Endothelial cell of umbilical vein (primary cell): ENCODE measurements around the gene LIMA1. TPM values are rescaled to one million over a fixed set of nuclear protein-coding genes. Genes with fewer than 3 reads are reported as not detected.

Source experiments
- BruUV-seq: library from RNA; stranded (reverse); fragments of 400-500 nt; replicated peaks from 2 replicates; lab custom pipeline; 2021; lab: Mats Ljungman, UMichigan
- CTCF ChIA-PET: fragments of 300-600, 350-600 bp; sonication (Branson Sonifier 250); formaldehyde crosslinking; loops from one replicate; lab custom pipeline; 2021; ENCODE audit warnings: antibody characterized with exemption, inconsistent platforms; lab: Charles Lee
- POLR2A ChIA-PET: fragments of 300-600, 350-600 bp; sonication (Branson Sonifier 250); formaldehyde crosslinking; loops from one replicate; lab custom pipeline; 2021; ENCODE audit warnings: antibody characterized with exemption, inconsistent platforms; lab: Charles Lee
- DNase-seq: peaks from one replicate; pipeline ENCODE4 v3.0.0-alpha.2; 2011; ENCODE audit warnings: low read depth, low spot score
- FAIRE-seq: peaks from 2 replicates; lab custom pipeline; 2011; peaks lifted over from hg19 to GRCh38; lab: Jason Lieb, UNC
- H2AFZ ChIP-seq: 2 replicates; pipeline ENCODE4 v1.6.0; 2012; ENCODE audit warnings: low read depth, low read length, control low read depth, inconsistent platforms
- H3K27ac ChIP-seq: 2 replicates; pipeline ENCODE4 v1.5.1; 2011; ENCODE audit warnings: low read depth, mild to moderate bottlenecking, control low read depth, low read length, moderate library complexity; ENCODE audit not compliant: insufficient read depth
- H3K27me3 ChIP-seq, 2 experiments: 2 replicates each; pipeline versions ENCODE4 v1.6.0 to v1.6.1; 2011; ENCODE audit warnings: low read length in 2 of 2, mixed read lengths in 1 of 2; ENCODE audit not compliant: control insufficient read depth in 2 of 2, insufficient read depth in 2 of 2
- H3K36me3 ChIP-seq, 2 experiments: 2 replicates in 1 of 2; 3 replicates in 1 of 2; pipeline ENCODE4 v1.5.1; 2011; ENCODE audit warnings: low read length in 2 of 2, mild to moderate bottlenecking in 1 of 2, moderate library complexity in 1 of 2; ENCODE audit not compliant: control insufficient read depth in 2 of 2, insufficient read depth in 2 of 2; ENCODE audit errors: extremely low read depth in 1 of 2
- H3K4me1 ChIP-seq: 3 replicates; pipeline ENCODE4 v1.5.1; 2011; ENCODE audit warnings: mild to moderate bottlenecking, low read length; ENCODE audit not compliant: control insufficient read depth, insufficient read depth; ENCODE audit errors: extremely low read depth
- H3K4me2 ChIP-seq: 2 replicates; pipeline ENCODE4 v1.6.1; 2011; ENCODE audit warnings: low read length, control low read depth, mixed read lengths; ENCODE audit not compliant: insufficient read depth
- H3K4me3 ChIP-seq, 3 experiments: fragments of 200-600 bp in 1 of 3; sonication (generic), shearing (Covaris generic) in 1 of 3; replicated peaks in 1 of 3; 2 replicates each; pipeline ENCODE4 v1.5.1; 2011 to 2016; ENCODE audit warnings: control low read depth in 3 of 3, low read length in 3 of 3, mild to moderate bottlenecking in 2 of 3, inconsistent platforms in 1 of 3, low read depth in 1 of 3, moderate library complexity in 1 of 3; ENCODE audit not compliant: insufficient read depth in 1 of 3
- H3K79me2 ChIP-seq: 2 replicates; pipeline ENCODE4 v1.6.0; 2012; ENCODE audit warnings: low read length, inconsistent platforms; ENCODE audit not compliant: control insufficient read depth, insufficient read depth
- H3K9ac ChIP-seq: replicated peaks from 2 replicates; pipeline ENCODE3; 2011; ENCODE audit warnings: low read length, control low read depth; ENCODE audit not compliant: insufficient read depth; ENCODE audit errors: extremely low read depth
- H3K9me1 ChIP-seq: replicated peaks from 3 replicates; pipeline ENCODE4 v1.6.0; 2011; ENCODE audit warnings: mild to moderate bottlenecking, low read length; ENCODE audit not compliant: control insufficient read depth, insufficient read depth; ENCODE audit errors: extremely low read depth
- H3K9me3 ChIP-seq: replicated peaks from 2 replicates; pipeline ENCODE4 v1.5.1; 2012; ENCODE audit warnings: low read length, inconsistent platforms; ENCODE audit not compliant: control insufficient read depth, insufficient read depth
- H4K20me1 ChIP-seq: replicated peaks from 2 replicates; pipeline ENCODE3; 2011; ENCODE audit warnings: mild to moderate bottlenecking, low read length; ENCODE audit not compliant: control insufficient read depth, insufficient read depth; ENCODE audit errors: extremely low read depth
- EZH2 ChIP-seq: IDR thresholded peaks from 2 replicates; pipeline ENCODE4 v1.6.1; 2012; ENCODE audit warnings: borderline replicate concordance, low read depth, mild to moderate bottlenecking, moderate library complexity, low read length, inconsistent platforms; ENCODE audit not compliant: severe bottlenecking
- FOS ChIP-seq: IDR thresholded peaks from 2 replicates; pipeline ENCODE4 v1.6.1; 2011; ENCODE audit warnings: mild to moderate bottlenecking, low read length, moderate library complexity, borderline replicate concordance; ENCODE audit not compliant: insufficient read depth
- GATA2 ChIP-seq: IDR thresholded peaks from 2 replicates; pipeline ENCODE4 v1.7.0; 2011; ENCODE audit warnings: low read depth, mild to moderate bottlenecking, moderate library complexity, mixed read lengths, low read length; ENCODE audit not compliant: insufficient read length, insufficient read depth
- JUN ChIP-seq: IDR thresholded peaks from 2 replicates; pipeline ENCODE4 v1.6.1; 2011; ENCODE audit warnings: borderline replicate concordance, low read depth; ENCODE audit not compliant: insufficient read length, insufficient read depth
- MYC ChIP-seq: IDR thresholded peaks from one replicate; pipeline ENCODE4 v1.6.1; 2011; ENCODE audit warnings: mild to moderate bottlenecking, low read depth, low read length
- POLR2A ChIP-seq: IDR thresholded peaks from 2 replicates; pipeline ENCODE4 v1.6.1; 2012; ENCODE audit warnings: low read depth, mild to moderate bottlenecking, control low read depth, low read length
- POLR2AphosphoS5 ChIP-seq: IDR thresholded peaks from 2 replicates; pipeline ENCODE4 v1.6.1; 2012; ENCODE audit warnings: low read depth, mild to moderate bottlenecking, control low read depth, low read length, moderate library complexity; ENCODE audit not compliant: insufficient read depth
- dilution Hi-C: fragments of 300-500 bp; cut with MboI; formaldehyde crosslinking; loops from one replicate; pipeline ENCODE4 v1.15.0; 2019; ENCODE audit warnings: low sequenced_read_pairs; ENCODE audit not compliant: extremely low pct_ligation_motif_present
- intact Hi-C: fragments of 100-400 bp; cut with micrococcal nuclease; formaldehyde crosslinking; loops from one replicate; pipeline ENCODE4 v1.10.0; 2022
- polyA plus RNA-seq, 4 experiments: library from polyadenylated mRNA; depleted of rRNA in 3 of 4; stranded (reverse) in 3 of 4; unstranded in 1 of 4; fragments of >200 nt; gene quantifications; 2 replicates each; pipeline versions ENCODE4 v1.2.1 to v1.2.3, GENCODE V29; 2011 to 2012; ENCODE audit warnings: missing spikeins in 1 of 4
- total RNA-seq: library from RNA; stranded (reverse); gene quantifications from 2 replicates; pipeline ENCODE4 v1.2.3, GENCODE V29; 2021
- TF ChIP-seq, protein P1 (sequence below), 2 donors: IDR thresholded peaks; 1 replicate in 1 of 2; 2 replicates in 1 of 2; pipeline ENCODE4 v1.5.1; 2011; ENCODE audit warnings: low read length in 2 of 2, mild to moderate bottlenecking in 2 of 2, moderate library complexity in 2 of 2, control low read depth in 1 of 2, inconsistent platforms in 1 of 2, low read depth in 1 of 2; ENCODE audit not compliant: insufficient read depth in 1 of 2; ENCODE audit errors: extremely low read depth in 1 of 2
- TF ChIP-seq, protein P2 (sequence below): IDR thresholded peaks from 2 replicates; pipeline ENCODE4 v1.6.1; 2011; ENCODE audit not compliant: insufficient read depth, insufficient read length

LIMA1 gene
- total and polyA plus RNA-seq, 2 donors (not counting 3 experiments of a cell fraction or from before 2014, with no cell fraction given) = 35.0 to 87.3 TPM

DNA sequence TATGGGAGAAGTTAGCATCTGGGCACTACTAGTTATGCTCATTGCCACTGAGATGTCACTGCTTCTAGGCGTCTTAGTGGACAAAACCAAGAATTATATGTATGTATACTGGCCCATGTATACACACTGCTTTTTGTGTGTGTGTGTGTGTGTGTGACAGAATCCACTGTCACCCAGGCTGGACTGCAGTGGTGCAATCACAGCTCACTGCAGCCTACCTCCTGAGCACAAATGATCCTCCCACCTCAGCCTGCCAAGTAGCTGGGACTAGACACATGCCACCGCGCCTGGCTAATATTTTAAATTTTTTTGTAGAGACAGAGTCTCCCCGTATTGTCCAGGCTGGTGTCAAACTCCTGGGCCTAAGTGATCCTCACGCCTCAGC lies 25.2 kb downstream of the LIMA1 start:
- peaks cover 0 to 2% of the 10 kb centered on the region in 2 experiments for H3K27me3 ChIP-seq
- no peak overlapping the region for H2AFZ ChIP-seq
- no peak overlapping the region for H3K9ac ChIP-seq
- TF ChIP-seq POLR2A = no peak
- TF ChIP-seq JUN = no peak
- TF ChIP-seq POLR2AphosphoS5 = no peak
- TF ChIP-seq MYC = no peak
- TF ChIP-seq, protein P1, sequence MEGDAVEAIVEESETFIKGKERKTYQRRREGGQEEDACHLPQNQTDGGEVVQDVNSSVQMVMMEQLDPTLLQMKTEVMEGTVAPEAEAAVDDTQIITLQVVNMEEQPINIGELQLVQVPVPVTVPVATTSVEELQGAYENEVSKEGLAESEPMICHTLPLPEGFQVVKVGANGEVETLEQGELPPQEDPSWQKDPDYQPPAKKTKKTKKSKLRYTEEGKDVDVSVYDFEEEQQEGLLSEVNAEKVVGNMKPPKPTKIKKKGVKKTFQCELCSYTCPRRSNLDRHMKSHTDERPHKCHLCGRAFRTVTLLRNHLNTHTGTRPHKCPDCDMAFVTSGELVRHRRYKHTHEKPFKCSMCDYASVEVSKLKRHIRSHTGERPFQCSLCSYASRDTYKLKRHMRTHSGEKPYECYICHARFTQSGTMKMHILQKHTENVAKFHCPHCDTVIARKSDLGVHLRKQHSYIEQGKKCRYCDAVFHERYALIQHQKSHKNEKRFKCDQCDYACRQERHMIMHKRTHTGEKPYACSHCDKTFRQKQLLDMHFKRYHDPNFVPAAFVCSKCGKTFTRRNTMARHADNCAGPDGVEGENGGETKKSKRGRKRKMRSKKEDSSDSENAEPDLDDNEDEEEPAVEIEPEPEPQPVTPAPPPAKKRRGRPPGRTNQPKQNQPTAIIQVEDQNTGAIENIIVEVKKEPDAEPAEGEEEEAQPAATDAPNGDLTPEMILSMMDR (IDR thresholded peaks at IDR 0.05; ENCODE audit: extremely low read depth in 1 of 2, insufficient read depth in 1 of 2, low read depth in 1 of 2, low read length in 2 of 2) = no peak
- TF ChIP-seq, protein P2, sequence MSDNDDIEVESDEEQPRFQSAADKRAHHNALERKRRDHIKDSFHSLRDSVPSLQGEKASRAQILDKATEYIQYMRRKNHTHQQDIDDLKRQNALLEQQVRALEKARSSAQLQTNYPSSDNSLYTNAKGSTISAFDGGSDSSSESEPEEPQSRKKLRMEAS = no peak
- no peak for TF ChIP-seq EZH2
- TF ChIP-seq FOS = no peak
- TF ChIP-seq GATA2 = no peak
- H3K9me1 ChIP-seq = no peaks in the 10 kb centered on the region
- DNase-seq (no peak), FAIRE-seq (peak; percentile 42)
- ChIA-PET CTCF (interaction anchor here (0.6 to 1.3 kb wide), 3 partner anchors 11 to 89 kb away, joined by 3 to 5 read pairs (median 3); no protein-coding TSS in a partner anchor), POLR2A (no interaction called here)
- intact Hi-C loops = loop anchor here (1.0 kb wide), 1 partner anchor 12 kb away; no protein-coding TSS in a partner anchor
- dilution Hi-C loops = no loop called here
- H4K20me1 ChIP-seq = no peaks in the 10 kb centered on the region
- no peaks in the 10 kb centered on the region for H3K79me2 ChIP-seq
- peak overlapping the region; percentile 50 for H3K4me2 ChIP-seq
- no peaks in the 10 kb centered on the region for H3K9me3 ChIP-seq
- H3K36me3 ChIP-seq = no peaks in the 10 kb centered on the region
- no TSS peak for BruUV-seq
- H3K27ac ChIP-seq = no peak overlapping the region
- peaks cover 10% of the 10 kb centered on the region for H3K4me1 ChIP-seq
- H3K4me3 ChIP-seq = no peak overlapping the region
